HepG2 (cell line): ENCODE measurements around the gene TPGS1. TPM values are rescaled to one million over a fixed set of nuclear protein-coding genes. Genes with fewer than 3 reads are reported as not detected.

Source experiments
- BCL3 ChIP-seq: sonication (generic); formaldehyde crosslinking; IDR thresholded peaks from 2 replicates; pipeline ENCODE4 v1.5.1; 2020; ENCODE audit warnings: mild to moderate bottlenecking, missing genetic modification reagents, moderate library complexity
- HMGXB4 ChIP-seq, 2 experiments: sonication (generic) in 1 of 2; formaldehyde crosslinking in 1 of 2; IDR thresholded peaks; 2 replicates each; pipeline versions ENCODE4 v1.4.0 to v1.6.1; 2018 to 2020; ENCODE audit warnings: missing genetic modification reagents in 2 of 2, borderline replicate concordance in 1 of 2, low read depth in 1 of 2, mild to moderate bottlenecking in 1 of 2, missing biosample characterization in 1 of 2
- MLX ChIP-seq: IDR thresholded peaks from 2 replicates; pipeline ENCODE4 v1.6.1; 2016
- MTERF4 ChIP-seq: sonication (generic); formaldehyde crosslinking; IDR thresholded peaks from 2 replicates; pipeline ENCODE4 v1.8.0; 2023; ENCODE audit warnings: mild to moderate bottlenecking, missing genetic modification reagents
- NFKB2 ChIP-seq: sonication (generic); formaldehyde crosslinking; IDR thresholded peaks from 2 replicates; pipeline ENCODE4 v1.4.0; 2020; ENCODE audit warnings: missing genetic modification reagents, borderline replicate concordance
- PHF20 ChIP-seq: sonication (generic); formaldehyde crosslinking; IDR thresholded peaks from 2 replicates; pipeline ENCODE4 v1.5.0; 2020; ENCODE audit warnings: mild to moderate bottlenecking, missing genetic modification reagents
- ZBTB25 ChIP-seq: IDR thresholded peaks from 2 replicates; pipeline ENCODE4 v1.6.1; 2018; ENCODE audit warnings: missing genetic modification reagents
- ZC3H4 ChIP-seq: sonication (generic); formaldehyde crosslinking; IDR thresholded peaks from 2 replicates; pipeline ENCODE4 v1.4.0; 2020; ENCODE audit warnings: missing genetic modification reagents, borderline replicate concordance
- ZNF263 ChIP-seq: sonication (generic); formaldehyde crosslinking; IDR thresholded peaks from 2 replicates; pipeline ENCODE4 v1.4.0; 2020; ENCODE audit warnings: missing genetic modification reagents
- ZNF512 ChIP-seq: sonication (generic); formaldehyde crosslinking; IDR thresholded peaks from 2 replicates; pipeline ENCODE4 v1.4.0; 2020; ENCODE audit warnings: mild to moderate bottlenecking, missing genetic modification reagents
- ZNF614 ChIP-seq: IDR thresholded peaks from 2 replicates; pipeline ENCODE4 v1.6.1; 2018; ENCODE audit warnings: missing biosample characterization, missing genetic modification reagents, inconsistent platforms, borderline replicate concordance
- ZNF691 ChIP-seq: sonication (generic); formaldehyde crosslinking; IDR thresholded peaks from 2 replicates; pipeline ENCODE4 v1.4.0; 2020; ENCODE audit warnings: missing genetic modification reagents, low read depth, mild to moderate bottlenecking, borderline replicate concordance
- ZNF770 ChIP-seq: sonication (generic); formaldehyde crosslinking; IDR thresholded peaks from 2 replicates; pipeline ENCODE4 v1.5.0; 2020; ENCODE audit warnings: mild to moderate bottlenecking, missing genetic modification reagents
- polyA plus RNA-seq, 8 experiments: library from polyadenylated mRNA; depleted of rRNA in 3 of 8; stranded (reverse) in 7 of 8; unstranded in 1 of 8; fragments of >200 nt; fragmentation: Illumina TruSeq in 4 of 8; extraction: Trizol in 4 of 8; gene quantifications; 2 replicates each; pipeline versions ENCODE4 v1.2.1 to v1.2.3, GENCODE V29; 2011 to 2016; ENCODE audit warnings: low read depth in 4 of 8, missing spikeins in 1 of 8, mixed read lengths in 1 of 8; ENCODE audit not compliant: insufficient read depth in 1 of 8
- total RNA-seq, 5 experiments: library from RNA; depleted of rRNA; stranded (reverse); fragments of >200 nt; fragmentation: Illumina TruSeq; extraction: Trizol; gene quantifications; 2 replicates each; pipeline ENCODE4 v1.2.3, GENCODE V29; 2016; ENCODE audit warnings: low read depth in 1 of 5

The TPGS1 gene
- total and polyA plus RNA-seq, 2 of the 13 experiments (the other 11 are each of a cell fraction or from before 2014, with no cell fraction given) = 1.1 to 6.2 TPM

GRCh38 chr19:485583-486236 lies 21.6 kb upstream of the TPGS1 start (continued):
- TF ChIP-seq MLX (CRISPR knock-in tag) = peak; percentile 35; the same call in 1 of the 2 replicates
- TF ChIP-seq NFKB2 (CRISPR knock-in tag) = peak; percentile 6; the same call in 1 of the 2 replicates
- TF ChIP-seq ZC3H4 = no peak
- TF ChIP-seq ZNF263 = peak; percentile 45; the same call in 1 of the 2 replicates
- TF ChIP-seq ZNF614 (CRISPR knock-in tag) = peak; percentile 39; the same call in 1 of the 2 replicates
- no peak for TF ChIP-seq PHF20 (CRISPR knock-in tag)
- no peak for TF ChIP-seq ZNF512 (CRISPR knock-in tag)
- TF ChIP-seq ZNF691 (CRISPR knock-in tag) = peak; percentile 13; the same call in 1 of the 2 replicates
- TF ChIP-seq ZNF770 (CRISPR knock-in tag) = peak; percentile 35; the same call in 1 of the 2 replicates
- no peak for TF ChIP-seq MTERF4 (CRISPR knock-in tag)
- no peak; a peak in 1 of 4 replicates for TF ChIP-seq HMGXB4 (CRISPR knock-in tag; IDR thresholded peaks at IDR 0.05; ENCODE audit: borderline replicate concordance in 1 of 2, low read depth in 1 of 2)
- 0 out of 2 replicates have a peak, but pooled peaks have one; percentile 30 for TF ChIP-seq BCL3 (CRISPR knock-in tag)
- TF ChIP-seq ZBTB25 (CRISPR knock-in tag) = peak; percentile 51; the same call in 1 of the 2 replicates
